ENCODE results near the gene RNU1-3.
"Not testable (repeated sequence)": the region's sequence is repeated elsewhere in the genome, so short reads cannot be mapped to it uniquely, and the experiment has no call there.

Gene RNU1-3

GRCh38 chr1:16666502-16667413 lies at the start of gene RNU1-3:
RNU1-3 (minus strand) TSS chr1:16666948.
- not testable (repeated sequence) for DNase-seq (ENCODE audit: low spot score)

DNA sequence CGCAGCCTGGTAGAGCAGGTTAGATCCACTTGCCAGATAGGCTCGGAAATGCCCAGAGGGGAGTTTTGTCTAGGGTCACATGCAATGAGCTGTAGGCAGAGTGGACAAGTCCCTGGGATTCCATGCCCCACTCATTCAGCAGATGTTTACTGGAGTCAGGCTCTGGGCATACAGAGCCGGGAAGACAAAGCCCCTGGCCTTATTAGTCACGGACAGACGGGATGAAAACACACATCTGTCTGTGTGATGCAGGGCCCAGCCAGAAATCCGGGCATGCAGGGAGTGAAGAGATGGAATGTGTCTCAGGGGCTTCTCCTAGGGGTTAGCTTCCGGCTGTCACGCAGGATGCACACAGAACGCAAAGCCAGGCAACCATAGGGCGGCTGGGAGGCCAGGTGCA lies 46.7 kb upstream of the RNU1-3 start:
- DNase-seq (ENCODE audit: low spot score), result not testable (repeated sequence)

- DNase-seq (ENCODE audit: low spot score), result not testable (repeated sequence)
Measured at GRCh38 chr1:16712984-16713383, 46.2 kb upstream of the RNU1-3 start.

DNA sequence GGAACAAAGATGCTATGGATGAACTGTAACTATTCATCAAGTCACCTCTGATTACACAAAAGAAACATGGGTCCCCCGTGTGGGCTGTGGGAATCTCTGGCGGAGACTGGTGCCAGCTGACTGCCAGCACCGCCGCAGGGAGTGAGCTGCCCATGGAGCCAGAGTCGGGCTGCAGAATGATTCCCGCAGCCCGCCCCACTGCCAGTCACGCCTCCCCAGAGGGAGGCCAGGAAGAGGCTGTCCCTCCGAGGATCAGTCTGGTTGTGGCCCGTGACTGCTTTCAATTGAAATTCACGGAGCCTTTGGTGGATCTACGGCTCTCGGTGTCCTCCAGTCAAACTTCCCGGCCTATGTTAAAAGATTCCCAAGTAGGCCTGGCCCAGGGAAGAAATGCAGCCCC lies 45.8 kb upstream of the RNU1-3 start:
- not testable (repeated sequence) for DNase-seq (ENCODE audit: low spot score)

- not testable (repeated sequence) for DNase-seq (ENCODE audit: low spot score)
Measured at GRCh38 chr1:16712131-16712530, 45.4 kb upstream of the RNU1-3 start.

- not testable (repeated sequence) for DNase-seq (ENCODE audit: low spot score)
Measured at GRCh38 chr1:16710618-16711017, 43.9 kb upstream of the RNU1-3 start.

DNA sequence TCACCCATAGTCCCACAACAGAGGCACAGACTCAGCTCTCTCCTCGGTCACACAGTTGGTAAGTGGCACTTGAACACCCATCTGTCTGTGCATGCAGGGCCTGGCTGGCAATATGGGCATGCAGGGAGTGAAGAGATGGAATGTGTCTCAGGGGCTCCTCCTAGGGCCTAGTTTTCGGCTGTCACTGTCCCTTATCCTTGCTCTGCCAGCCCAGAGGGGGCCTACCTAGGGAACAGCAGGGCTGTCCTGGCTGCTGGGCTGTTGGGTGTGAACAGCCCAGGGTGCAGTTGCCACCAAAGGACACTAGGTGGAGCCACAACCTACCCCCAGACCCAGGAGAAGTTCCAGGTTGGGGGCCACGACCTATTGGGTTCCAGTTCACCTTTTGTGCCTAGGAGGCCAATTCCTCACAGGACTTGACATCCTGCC lies 42.9 kb upstream of the RNU1-3 start:
- DNase-seq (ENCODE audit: low spot score), result not testable (repeated sequence)

DNA sequence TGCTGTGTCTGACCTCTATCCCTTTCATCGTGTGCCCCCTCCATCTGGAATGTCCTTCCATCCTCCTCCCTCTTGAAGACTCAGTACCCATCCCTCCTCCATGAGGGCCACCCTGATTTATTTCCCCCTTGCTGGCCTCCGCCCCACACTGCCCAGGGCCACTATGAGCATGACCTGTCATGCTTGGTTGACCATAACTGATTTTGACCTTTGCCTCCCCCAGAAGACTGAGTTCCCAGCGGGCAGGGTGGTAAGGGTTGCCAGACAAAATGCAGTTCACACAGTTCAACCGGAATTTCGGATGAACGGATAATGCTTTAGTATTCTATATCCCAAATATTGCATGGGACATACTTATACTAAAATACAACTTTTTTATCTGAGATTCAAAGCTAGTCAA lies 42.0 kb upstream of the RNU1-3 start:
- DNase-seq (ENCODE audit: low spot score), result not testable (repeated sequence)

DNA sequence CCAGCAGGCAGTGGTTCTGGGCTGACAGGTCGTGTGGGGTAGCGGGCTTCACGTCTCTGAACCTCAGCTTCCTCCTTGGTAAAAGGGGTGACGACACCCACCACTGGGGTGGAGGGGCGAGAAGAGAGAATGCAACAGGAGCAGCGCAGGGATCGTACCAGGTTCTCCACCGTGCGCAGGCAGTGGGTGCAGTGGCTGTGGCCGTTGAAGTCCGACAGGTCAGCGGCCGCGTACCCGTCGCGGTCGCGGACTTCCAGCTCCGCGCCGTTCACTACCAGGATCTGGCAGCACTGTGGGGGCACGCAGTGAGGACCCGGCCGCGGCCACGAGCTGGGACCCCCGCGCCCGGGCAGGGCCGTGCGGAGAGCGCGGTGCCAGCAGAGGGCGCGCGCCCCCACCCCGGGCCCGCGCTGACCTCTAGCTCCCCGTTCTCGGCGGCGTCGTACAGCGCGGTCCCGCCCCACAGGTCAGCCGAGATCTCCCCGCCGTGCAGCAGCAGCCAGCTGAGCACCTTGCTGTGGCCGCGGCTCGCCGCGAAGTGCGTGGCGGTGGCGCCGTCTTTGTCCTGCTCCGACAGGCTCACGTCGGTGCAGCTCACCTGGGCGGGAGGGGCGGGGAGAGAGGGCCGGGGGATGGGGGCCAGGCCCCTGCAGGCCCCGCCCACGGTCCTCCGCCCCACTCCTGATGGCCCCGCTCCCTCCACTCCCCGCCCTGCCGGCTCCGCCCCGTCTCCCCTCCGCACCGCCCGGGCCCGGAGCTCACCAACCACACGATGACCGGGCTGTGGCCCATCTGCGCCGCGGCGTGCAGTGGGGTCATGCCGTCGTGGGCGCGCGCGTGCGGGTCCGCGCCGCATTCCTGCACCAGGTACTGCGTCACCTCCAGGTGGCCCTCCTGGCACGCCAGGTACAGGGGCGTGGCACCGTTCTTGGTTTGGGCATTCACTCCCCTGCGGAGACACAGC lies 40.7 kb upstream of the RNU1-3 start:
- DNase-seq (ENCODE audit: low spot score), result not testable (repeated sequence)

GRCh38 chr1:16706302-16706701 lies 39.6 kb upstream of the RNU1-3 start:
- DNase-seq (ENCODE audit: low spot score), result not testable (repeated sequence)

GRCh38 chr1:16704502-16705100 lies 37.9 kb upstream of the RNU1-3 start:
- DNase-seq (ENCODE audit: low spot score), result not testable (repeated sequence)

DNA sequence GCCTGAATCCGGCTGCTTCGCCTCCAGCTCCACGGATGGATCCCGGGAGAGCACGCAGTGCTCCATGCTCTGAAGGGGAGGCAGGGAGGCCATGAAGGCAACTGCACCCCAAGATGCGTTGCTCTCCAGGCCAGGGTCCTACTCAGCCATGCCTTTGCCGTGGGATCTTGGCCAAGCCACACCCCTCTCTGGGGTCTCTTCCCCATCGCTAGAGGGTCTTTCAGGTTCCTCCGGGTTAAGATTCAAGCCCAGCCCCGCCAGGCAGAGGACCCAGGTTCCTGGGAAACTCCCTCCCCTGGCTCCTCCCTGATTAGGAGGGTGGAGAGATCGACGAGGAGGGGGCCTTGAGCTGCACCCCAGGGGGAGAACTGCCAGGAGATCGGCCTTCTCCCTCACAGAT lies 37.3 kb upstream of the RNU1-3 start:
- not testable (repeated sequence) for DNase-seq (ENCODE audit: low spot score)

- DNase-seq (ENCODE audit: low spot score), result not testable (repeated sequence)
Measured at GRCh38 chr1:16703602-16704001, 36.9 kb upstream of the RNU1-3 start.

DNA sequence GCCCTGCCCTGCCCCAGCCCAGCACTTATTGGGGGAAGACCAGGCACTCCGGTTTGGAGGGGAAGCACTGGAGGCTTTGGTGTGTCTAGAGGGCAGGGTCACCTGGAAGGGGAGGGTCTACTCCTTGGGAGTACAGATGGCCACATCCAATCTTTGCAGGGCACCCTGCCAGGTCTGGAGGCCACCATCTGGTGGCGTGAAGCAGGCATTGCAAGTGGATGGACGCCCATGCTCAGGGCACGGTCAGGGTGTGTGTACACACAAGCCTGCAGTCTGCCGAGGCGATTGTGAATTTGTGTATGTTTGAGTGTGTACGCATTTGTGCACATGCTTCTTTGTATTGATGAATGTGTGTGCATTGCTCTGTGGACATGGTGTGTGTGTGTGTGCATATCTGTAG lies 36.4 kb upstream of the RNU1-3 start:
- not testable (repeated sequence) for DNase-seq (ENCODE audit: low spot score)

DNA sequence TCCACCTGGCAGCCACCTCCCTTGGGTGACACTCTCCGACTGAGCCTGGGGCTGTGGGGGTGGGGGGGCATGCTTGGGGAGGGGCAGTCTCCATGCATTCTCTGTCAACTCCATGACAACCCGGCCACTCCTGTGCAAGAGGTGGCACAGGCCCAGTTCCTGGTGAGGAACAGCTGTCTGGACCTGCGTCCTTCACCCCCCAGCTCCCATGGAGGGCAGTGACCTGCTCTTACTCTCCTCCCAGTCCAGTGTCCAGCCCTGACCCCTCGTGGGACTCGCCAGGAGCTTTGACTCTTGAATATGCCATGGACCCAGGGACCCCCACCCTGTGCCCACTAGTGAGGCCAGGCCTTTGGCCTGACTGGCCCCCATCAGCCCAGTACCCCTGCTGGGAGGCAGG lies 35.5 kb upstream of the RNU1-3 start:
- not testable (repeated sequence) for DNase-seq (ENCODE audit: low spot score)

DNA sequence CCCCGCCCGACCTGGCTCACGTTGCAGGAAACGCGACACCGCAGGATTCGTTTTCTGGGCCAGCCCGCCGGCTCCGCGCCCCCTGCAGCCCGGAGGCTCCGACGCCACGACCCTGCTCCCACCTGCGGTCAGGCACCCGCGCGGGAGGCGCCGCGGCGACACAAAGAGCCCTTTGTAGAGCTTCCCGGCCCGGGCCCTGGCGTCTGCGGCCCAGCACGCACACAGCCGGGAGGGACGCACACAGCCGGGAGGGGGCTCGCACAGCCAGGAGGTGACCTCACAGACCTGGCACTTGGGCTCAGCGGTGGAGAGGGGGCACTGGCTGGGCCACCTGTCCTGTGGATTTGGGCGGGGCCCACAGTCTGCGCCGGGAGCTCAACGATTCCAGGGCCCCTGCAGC lies 34.4 kb upstream of the RNU1-3 start:
- DNase-seq (ENCODE audit: low spot score), result not testable (repeated sequence)

GRCh38 chr1:16700138-16700895 lies 33.6 kb upstream of the RNU1-3 start:
- DNase-seq (ENCODE audit: low spot score), result not testable (repeated sequence)

- DNase-seq (ENCODE audit: low spot score), result not testable (repeated sequence)
Measured at GRCh38 chr1:16699440-16699839, 32.7 kb upstream of the RNU1-3 start.

DNA sequence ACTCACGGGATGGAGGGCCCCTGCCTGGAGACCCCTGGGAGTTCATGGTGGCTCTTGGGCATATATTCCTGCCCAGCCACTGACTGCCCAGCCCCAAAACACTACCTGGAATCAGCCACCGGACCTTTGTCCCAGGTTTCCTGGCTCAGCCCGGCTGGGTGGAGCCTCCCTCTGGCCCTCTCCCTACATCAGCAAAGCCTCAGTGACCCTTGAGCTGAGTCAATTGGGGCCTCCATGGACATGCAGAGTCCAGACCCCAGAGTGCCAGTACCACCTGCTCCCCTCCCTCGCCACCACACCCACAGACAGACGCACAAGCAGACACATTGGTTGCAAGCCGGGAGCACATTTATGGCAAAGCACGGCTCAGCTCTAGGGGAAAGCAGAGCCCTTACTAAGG lies 30.4 kb upstream of the RNU1-3 start:
- not testable (repeated sequence) for DNase-seq (ENCODE audit: low spot score)

GRCh38 chr1:16696507-16697150 lies 29.9 kb upstream of the RNU1-3 start:
- not testable (repeated sequence) for DNase-seq (ENCODE audit: low spot score)
